ENCODE measurements around the gene AK5. TPM values are rescaled to one million over a fixed set of nuclear protein-coding genes. Genes with fewer than 3 reads are reported as not detected.

The AK5 gene
- total and polyA plus RNA-seq, 2 experiments from 2014 or later, result 8.8 to 12.2 TPM

- Mint-ChIP-seq H3K27ac (no peak overlapping the region), H3K4me1 (peaks cover 11% of the 10 kb centered on the region), H3K4me3 (no peak overlapping the region), H3K9me3 (no peaks in the 10 kb centered on the region; the same call in 2 of the 3 replicates), H3K27me3 (ENCODE audit: insufficient read depth, low read depth, poor library complexity) (peaks cover 2% of the 10 kb centered on the region), H3K36me3 (ENCODE audit: low read depth) (no peaks in the 10 kb centered on the region)
- Histone ChIP-seq H3K4me2 (no peak overlapping the region), H3K4me3 (no peak overlapping the region), H3K27ac (ENCODE audit: low read depth) (no peak overlapping the region), H3K27me3 (ENCODE audit: insufficient read depth) (no peaks in the 10 kb centered on the region), H3K36me3 (ENCODE audit: insufficient read depth) (no peaks in the 10 kb centered on the region), H4K20me1 (replicated peaks; ENCODE audit: insufficient read depth) (no peaks in the 10 kb centered on the region), H3K4me1 (ENCODE audit: insufficient read depth) (peaks cover 8% of the 10 kb centered on the region; the same call in 1 of the 2 replicates), H2AFZ (no peak overlapping the region), H3F3A (replicated peaks; ENCODE audit: low read depth) (no peaks in the 10 kb centered on the region), H3K79me2 (replicated peaks; ENCODE audit: insufficient read depth) (no peaks in the 10 kb centered on the region), H3K9me2 (ENCODE audit: insufficient read depth) (no peaks in the 10 kb centered on the region)
- ATAC-seq, result no peak
- DNase-seq (ENCODE audit: low spot score), result no peak
- TF ChIP-seq POLR2AphosphoS5 (IDR thresholded peaks at IDR 0.05; ENCODE audit: low read depth), result no peak
- TF ChIP-seq JUNB (IDR thresholded peaks at IDR 0.05; ENCODE audit: unreplicated experiment), result no peak
- TF ChIP-seq EZH2 (IDR thresholded peaks at IDR 0.05; ENCODE audit: low read depth, unreplicated experiment), result no peak
- TF ChIP-seq, protein P1, sequence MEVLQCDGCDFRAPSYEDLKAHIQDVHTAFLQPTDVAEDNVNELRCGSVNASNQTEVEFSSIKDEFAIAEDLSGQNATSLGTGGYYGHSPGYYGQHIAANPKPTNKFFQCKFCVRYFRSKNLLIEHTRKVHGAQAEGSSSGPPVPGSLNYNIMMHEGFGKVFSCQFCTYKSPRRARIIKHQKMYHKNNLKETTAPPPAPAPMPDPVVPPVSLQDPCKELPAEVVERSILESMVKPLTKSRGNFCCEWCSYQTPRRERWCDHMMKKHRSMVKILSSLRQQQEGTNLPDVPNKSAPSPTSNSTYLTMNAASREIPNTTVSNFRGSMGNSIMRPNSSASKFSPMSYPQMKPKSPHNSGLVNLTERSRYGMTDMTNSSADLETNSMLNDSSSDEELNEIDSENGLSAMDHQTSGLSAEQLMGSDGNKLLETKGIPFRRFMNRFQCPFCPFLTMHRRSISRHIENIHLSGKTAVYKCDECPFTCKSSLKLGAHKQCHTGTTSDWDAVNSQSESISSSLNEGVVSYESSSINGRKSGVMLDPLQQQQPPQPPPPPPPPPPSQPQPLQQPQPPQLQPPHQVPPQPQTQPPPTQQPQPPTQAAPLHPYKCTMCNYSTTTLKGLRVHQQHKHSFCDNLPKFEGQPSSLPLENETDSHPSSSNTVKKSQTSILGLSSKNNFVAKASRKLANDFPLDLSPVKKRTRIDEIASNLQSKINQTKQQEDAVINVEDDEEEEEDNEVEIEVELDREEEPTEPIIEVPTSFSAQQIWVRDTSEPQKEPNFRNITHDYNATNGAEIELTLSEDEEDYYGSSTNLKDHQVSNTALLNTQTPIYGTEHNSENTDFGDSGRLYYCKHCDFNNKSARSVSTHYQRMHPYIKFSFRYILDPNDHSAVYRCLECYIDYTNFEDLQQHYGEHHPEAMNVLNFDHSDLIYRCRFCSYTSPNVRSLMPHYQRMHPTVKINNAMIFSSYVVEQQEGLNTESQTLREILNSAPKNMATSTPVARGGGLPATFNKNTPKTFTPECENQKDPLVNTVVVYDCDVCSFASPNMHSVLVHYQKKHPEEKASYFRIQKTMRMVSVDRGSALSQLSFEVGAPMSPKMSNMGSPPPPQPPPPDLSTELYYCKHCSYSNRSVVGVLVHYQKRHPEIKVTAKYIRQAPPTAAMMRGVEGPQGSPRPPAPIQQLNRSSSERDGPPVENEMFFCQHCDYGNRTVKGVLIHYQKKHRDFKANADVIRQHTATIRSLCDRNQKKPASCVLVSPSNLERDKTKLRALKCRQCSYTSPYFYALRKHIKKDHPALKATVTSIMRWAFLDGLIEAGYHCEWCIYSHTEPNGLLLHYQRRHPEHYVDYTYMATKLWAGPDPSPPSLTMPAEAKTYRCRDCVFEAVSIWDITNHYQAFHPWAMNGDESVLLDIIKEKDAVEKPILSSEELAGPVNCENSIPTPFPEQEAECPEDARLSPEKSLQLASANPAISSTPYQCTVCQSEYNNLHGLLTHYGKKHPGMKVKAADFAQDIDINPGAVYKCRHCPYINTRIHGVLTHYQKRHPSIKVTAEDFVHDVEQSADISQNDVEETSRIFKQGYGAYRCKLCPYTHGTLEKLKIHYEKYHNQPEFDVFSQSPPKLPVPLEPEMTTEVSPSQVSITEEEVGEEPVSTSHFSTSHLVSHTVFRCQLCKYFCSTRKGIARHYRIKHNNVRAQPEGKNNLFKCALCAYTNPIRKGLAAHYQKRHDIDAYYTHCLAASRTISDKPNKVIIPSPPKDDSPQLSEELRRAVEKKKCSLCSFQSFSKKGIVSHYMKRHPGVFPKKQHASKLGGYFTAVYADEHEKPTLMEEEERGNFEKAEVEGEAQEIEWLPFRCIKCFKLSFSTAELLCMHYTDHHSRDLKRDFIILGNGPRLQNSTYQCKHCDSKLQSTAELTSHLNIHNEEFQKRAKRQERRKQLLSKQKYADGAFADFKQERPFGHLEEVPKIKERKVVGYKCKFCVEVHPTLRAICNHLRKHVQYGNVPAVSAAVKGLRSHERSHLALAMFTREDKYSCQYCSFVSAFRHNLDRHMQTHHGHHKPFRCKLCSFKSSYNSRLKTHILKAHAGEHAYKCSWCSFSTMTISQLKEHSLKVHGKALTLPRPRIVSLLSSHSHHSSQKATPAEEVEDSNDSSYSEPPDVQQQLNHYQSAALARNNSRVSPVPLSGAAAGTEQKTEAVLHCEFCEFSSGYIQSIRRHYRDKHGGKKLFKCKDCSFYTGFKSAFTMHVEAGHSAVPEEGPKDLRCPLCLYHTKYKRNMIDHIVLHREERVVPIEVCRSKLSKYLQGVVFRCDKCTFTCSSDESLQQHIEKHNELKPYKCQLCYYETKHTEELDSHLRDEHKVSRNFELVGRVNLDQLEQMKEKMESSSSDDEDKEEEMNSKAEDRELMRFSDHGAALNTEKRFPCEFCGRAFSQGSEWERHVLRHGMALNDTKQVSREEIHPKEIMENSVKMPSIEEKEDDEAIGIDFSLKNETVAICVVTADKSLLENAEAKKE (CRISPR knock-in tag; IDR thresholded peaks at IDR 0.05), result no peak
- TF ChIP-seq, protein P2, sequence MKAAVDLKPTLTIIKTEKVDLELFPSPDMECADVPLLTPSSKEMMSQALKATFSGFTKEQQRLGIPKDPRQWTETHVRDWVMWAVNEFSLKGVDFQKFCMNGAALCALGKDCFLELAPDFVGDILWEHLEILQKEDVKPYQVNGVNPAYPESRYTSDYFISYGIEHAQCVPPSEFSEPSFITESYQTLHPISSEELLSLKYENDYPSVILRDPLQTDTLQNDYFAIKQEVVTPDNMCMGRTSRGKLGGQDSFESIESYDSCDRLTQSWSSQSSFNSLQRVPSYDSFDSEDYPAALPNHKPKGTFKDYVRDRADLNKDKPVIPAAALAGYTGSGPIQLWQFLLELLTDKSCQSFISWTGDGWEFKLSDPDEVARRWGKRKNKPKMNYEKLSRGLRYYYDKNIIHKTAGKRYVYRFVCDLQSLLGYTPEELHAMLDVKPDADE (IDR thresholded peaks at IDR 0.05), result no peak
- TF ChIP-seq STAT1 (IDR thresholded peaks at IDR 0.05; ENCODE audit: unreplicated experiment), result no peak
These were observed 228.1 kb downstream of the AK5 start for GRCh38 chr1:77509898-77510297.

Measured in GM23338 (cell line).